ENCODE results near the gene NOP9.
A peak's percentile ranks its signal among the peaks of the same experiment; 100 is the strongest.
"Not testable (repeated sequence)": the region's sequence is repeated elsewhere in the genome, so short reads cannot be mapped to it uniquely, and the experiment has no call there.

NOP9 gene

GRCh38 chr14:24335461-24336171 is 36.0 kb downstream of the NOP9 start:
- DNase-seq = no peak
- in situ Hi-C loops (cut with MboI; ENCODE audit: low pct_unique_long_range_greater_than_20kb, low sequenced_read_pairs) = loop anchor here (10.0 to 25.0 kb wide), 2 partner anchors 99 to 352 kb away; no protein-coding TSS in a partner anchor

- in situ Hi-C loops (cut with MboI; ENCODE audit: low pct_unique_long_range_greater_than_20kb, low sequenced_read_pairs) = loop anchor here (10.0 to 25.0 kb wide), 2 partner anchors 98 to 350 kb away; no protein-coding TSS in a partner anchor
- no peak for DNase-seq
Observed at GRCh38 chr14:24337144-24337823, 37.6 kb downstream of the NOP9 start.

- DNase-seq = no peak
- in situ Hi-C loops (cut with MboI; ENCODE audit: low pct_unique_long_range_greater_than_20kb, low sequenced_read_pairs) = loop anchor here (10.0 to 25.0 kb wide), 2 partner anchors 97 to 350 kb away; no protein-coding TSS in a partner anchor
Observed at GRCh38 chr14:24337824-24338175, 38.1 kb downstream of the NOP9 start.

GRCh38 chr14:24338843-24339242 is 39.2 kb downstream of the NOP9 start:
- in situ Hi-C loops (cut with MboI; ENCODE audit: low pct_unique_long_range_greater_than_20kb, low sequenced_read_pairs) = loop anchor here (10.0 to 25.0 kb wide), 2 partner anchors 96 to 348 kb away; no protein-coding TSS in a partner anchor
- DNase-seq = no peak

GRCh38 chr14:24339284-24340151 is 39.9 kb downstream of the NOP9 start, which contains the start of gene RIPK3:
TSS of gene RIPK3 (minus strand) at chr14:24339991. CDS start at chr14:24339826, 165 bp downstream.
- DNase-seq = peak; percentile 61
- in situ Hi-C loops (cut with MboI; ENCODE audit: low pct_unique_long_range_greater_than_20kb, low sequenced_read_pairs) = loop anchor here (10.0 to 25.0 kb wide), 2 partner anchors 95 to 348 kb away; no protein-coding TSS in a partner anchor

GRCh38 chr14:24340606-24341005 is 41.0 kb downstream of the NOP9 start:
- DNase-seq = no peak
- in situ Hi-C loops (cut with MboI; ENCODE audit: low pct_unique_long_range_greater_than_20kb, low sequenced_read_pairs) = loop anchor here (25.0 kb wide), 1 partner anchor 347 kb away; no protein-coding TSS in a partner anchor

GRCh38 chr14:24342889-24343288 is 43.2 kb downstream of the NOP9 start:
- in situ Hi-C loops (cut with MboI; ENCODE audit: low pct_unique_long_range_greater_than_20kb, low sequenced_read_pairs) = loop anchor here (25.0 kb wide), 1 partner anchor 344 kb away; no protein-coding TSS in a partner anchor
- DNase-seq = no peak

GRCh38 chr14:24343795-24344660 is 44.4 kb downstream of the NOP9 start:
- peak; percentile 43 for DNase-seq
- in situ Hi-C loops (cut with MboI; ENCODE audit: low pct_unique_long_range_greater_than_20kb, low sequenced_read_pairs) = loop anchor here (25.0 kb wide), 1 partner anchor 343 kb away; no protein-coding TSS in a partner anchor

- no peak for DNase-seq
- in situ Hi-C loops (cut with MboI; ENCODE audit: low pct_unique_long_range_greater_than_20kb, low sequenced_read_pairs) = loop anchor here (25.0 kb wide), 1 partner anchor 340 kb away; no protein-coding TSS in a partner anchor
Observed at GRCh38 chr14:24347134-24347533, 47.5 kb downstream of the NOP9 start.

GRCh38 chr14:24348186-24348585 is 48.5 kb downstream of the NOP9 start:
- DNase-seq = no peak
- in situ Hi-C loops (cut with MboI; ENCODE audit: low pct_unique_long_range_greater_than_20kb, low sequenced_read_pairs) = loop anchor here (25.0 kb wide), 1 partner anchor 339 kb away; no protein-coding TSS in a partner anchor

- no peak for DNase-seq
- in situ Hi-C loops (cut with MboI; ENCODE audit: low pct_unique_long_range_greater_than_20kb, low sequenced_read_pairs) = loop anchor here (25.0 kb wide), 1 partner anchor 338 kb away; no protein-coding TSS in a partner anchor
Observed at GRCh38 chr14:24349742-24350141, 50.1 kb downstream of the NOP9 start.

- in situ Hi-C loops (cut with MboI; ENCODE audit: low pct_unique_long_range_greater_than_20kb, low sequenced_read_pairs) = no loop called here
- DNase-seq = no peak
Observed at GRCh38 chr14:24351517-24351916, 51.9 kb downstream of the NOP9 start.

GRCh38 chr14:24353559-24354481 is 54.2 kb downstream of the NOP9 start:
- no peak for DNase-seq

GRCh38 chr14:24354482-24354825 is 54.8 kb downstream of the NOP9 start:
- in situ Hi-C loops (cut with MboI; ENCODE audit: low pct_unique_long_range_greater_than_20kb, low sequenced_read_pairs); DNase-seq: not testable (repeated sequence)

More at GRCh38 chr14:24353559-24354481, 54.2 kb downstream of the NOP9 start:
- in situ Hi-C loops (cut with MboI; ENCODE audit: low pct_unique_long_range_greater_than_20kb, low sequenced_read_pairs) = no loop called here

- no peak for DNase-seq
- in situ Hi-C loops (cut with MboI; ENCODE audit: low pct_unique_long_range_greater_than_20kb, low sequenced_read_pairs) = no loop called here
Observed at GRCh38 chr14:24355009-24355408, 55.4 kb downstream of the NOP9 start.

GRCh38 chr14:24356208-24356607 is 56.6 kb downstream of the NOP9 start:
- DNase-seq = no peak
- in situ Hi-C loops (cut with MboI; ENCODE audit: low pct_unique_long_range_greater_than_20kb, low sequenced_read_pairs) = no loop called here

All from KBM-7 (cell line).